WTC11 (cell line): ENCODE results near the gene PAK1. TPM values are rescaled to one million over a fixed set of nuclear protein-coding genes. Genes with fewer than 3 reads are reported as not detected.
A peak's percentile ranks its signal among the peaks of the same experiment; 100 is the strongest.

Experiments
- ATAC-seq: fragments of 200-7000 bp; cut with Tn5 transposase; 2 replicates; pipeline ENCODE4 v1.10.0; 2021; ENCODE audit warnings: mild to moderate bottlenecking, moderate library complexity
- CTCF ChIA-PET: fragments of 300-600 bp; sonication (Branson Sonifier 250); formaldehyde crosslinking; loops from one replicate; lab custom pipeline; 2021; ENCODE audit warnings: antibody characterized with exemption; lab: Charles Lee
- POLR2A ChIA-PET: fragments of 350-600 bp; sonication (Branson Sonifier 250); formaldehyde crosslinking; loops from one replicate; lab custom pipeline; 2021; ENCODE audit warnings: antibody characterized with exemption; lab: Charles Lee
- DNase-seq: peaks from one replicate; pipeline ENCODE4 v3.0.0; 2021; ENCODE audit warnings: low spot score
- H3K27ac Mint-ChIP-seq: 2 replicates; pipeline ENCODE4 v1.8.0; 2021; ENCODE audit warnings: mixed read lengths
- H3K27me3 Mint-ChIP-seq: 2 replicates; pipeline ENCODE4 v1.8.0; 2021; ENCODE audit warnings: low read depth, mild to moderate bottlenecking, moderate library complexity, mixed read lengths
- H3K36me3 Mint-ChIP-seq: 2 replicates; pipeline ENCODE4 v1.8.0; 2021; ENCODE audit warnings: mixed read lengths
- H3K4me1 Mint-ChIP-seq: 2 replicates; pipeline ENCODE4 v1.8.0; 2022; ENCODE audit warnings: mixed read lengths
- H3K4me3 Mint-ChIP-seq: 2 replicates; pipeline ENCODE4 v1.8.0; 2021; ENCODE audit warnings: mild to moderate bottlenecking, moderate library complexity, mixed read lengths
- H3K9me3 Mint-ChIP-seq: 2 replicates; pipeline ENCODE4 v1.8.0; 2021; ENCODE audit warnings: mixed read lengths
- ATF1 ChIP-seq: sonication (generic); formaldehyde crosslinking; IDR thresholded peaks from 2 replicates; pipeline ENCODE4 v1.8.1; 2023; ENCODE audit warnings: mild to moderate bottlenecking, moderate library complexity, missing genetic modification reagents
- ATF2 ChIP-seq: sonication (generic); formaldehyde crosslinking; IDR thresholded peaks from 2 replicates; pipeline ENCODE4 v1.8.1; 2022; ENCODE audit warnings: low read depth, missing genetic modification reagents, borderline replicate concordance
- CREB1 ChIP-seq: sonication (generic); formaldehyde crosslinking; IDR thresholded peaks from 2 replicates; pipeline ENCODE4 v1.8.0; 2023; ENCODE audit warnings: mild to moderate bottlenecking, missing genetic modification reagents
- CTCF ChIP-seq: fragments of 200-600 bp; IDR thresholded peaks from 2 replicates; pipeline ENCODE4 v1.8.0; 2022; ENCODE audit warnings: antibody characterized with exemption
- ELF4 ChIP-seq: sonication (generic); formaldehyde crosslinking; IDR thresholded peaks from 2 replicates; pipeline ENCODE4 v1.8.1; 2022; ENCODE audit warnings: low read depth, mild to moderate bottlenecking, moderate library complexity, missing genetic modification reagents
- ESRRA ChIP-seq: sonication (generic); formaldehyde crosslinking; IDR thresholded peaks from 2 replicates; pipeline ENCODE4 v1.8.1; 2022; ENCODE audit warnings: mild to moderate bottlenecking, missing genetic modification reagents, borderline replicate concordance
- GRHL2 ChIP-seq: fragments of 250-450 bp; sonication (Bioruptor Pico); IDR thresholded peaks from 2 replicates; pipeline ENCODE4 v1.8.0; 2022; ENCODE audit warnings: mild to moderate bottlenecking, moderate library complexity; ENCODE audit not compliant: insufficient replicate concordance, severe bottlenecking
- KAT7 ChIP-seq: sonication (generic); formaldehyde crosslinking; IDR thresholded peaks from 2 replicates; pipeline ENCODE4 v1.8.1; 2023; ENCODE audit warnings: missing genetic modification reagents, mild to moderate bottlenecking, borderline replicate concordance
- MYBL2 ChIP-seq: sonication (generic); formaldehyde crosslinking; IDR thresholded peaks from 2 replicates; pipeline ENCODE4 v1.8.1; 2023; ENCODE audit warnings: mild to moderate bottlenecking, moderate library complexity, missing genetic modification reagents
- SMAD4 ChIP-seq: sonication (generic); formaldehyde crosslinking; IDR thresholded peaks from 2 replicates; pipeline ENCODE4 v1.8.0; 2022; ENCODE audit warnings: mild to moderate bottlenecking, missing genetic modification reagents
- SP1 ChIP-seq: sonication (generic); formaldehyde crosslinking; conservative IDR thresholded peaks from 2 replicates; pipeline ENCODE4 v1.8.1; 2022; ENCODE audit warnings: missing genetic modification reagents
- TEAD4 ChIP-seq: sonication (generic); formaldehyde crosslinking; IDR thresholded peaks from 2 replicates; pipeline ENCODE4 v1.8.0; 2022; ENCODE audit warnings: mild to moderate bottlenecking, missing genetic modification reagents
- ZNF219 ChIP-seq: sonication (generic); formaldehyde crosslinking; IDR thresholded peaks from 2 replicates; pipeline ENCODE4 v1.8.0; 2023; ENCODE audit warnings: missing genetic modification reagents, mild to moderate bottlenecking, borderline replicate concordance
- ZNF232 ChIP-seq: sonication (generic); formaldehyde crosslinking; IDR thresholded peaks from 2 replicates; pipeline ENCODE4 v1.8.0; 2022; ENCODE audit warnings: mild to moderate bottlenecking, missing genetic modification reagents
- ZNF423 ChIP-seq: fragments of 250-450 bp; sonication (Bioruptor Pico); IDR thresholded peaks from 2 replicates; pipeline ENCODE4 v2.1.2; 2022; ENCODE audit warnings: mild to moderate bottlenecking, moderate library complexity
- ZNF512 ChIP-seq: sonication (generic); formaldehyde crosslinking; IDR thresholded peaks from 2 replicates; pipeline ENCODE4 v1.8.1; 2022; ENCODE audit warnings: missing genetic modification reagents, borderline replicate concordance
- total RNA-seq: library from RNA; stranded (reverse); gene quantifications from 3 replicates; pipeline ENCODE4 v1.2.3, GENCODE V29; 2021
- TF ChIP-seq, protein P1 (sequence below): fragments of 250-450 bp; sonication (Bioruptor Pico); IDR thresholded peaks from 2 replicates; pipeline ENCODE4 v1.9.0; 2021; ENCODE audit warnings: mild to moderate bottlenecking
- TF ChIP-seq, protein P2 (sequence below): sonication (generic); formaldehyde crosslinking; IDR thresholded peaks from 2 replicates; pipeline ENCODE4 v1.8.0; 2023; ENCODE audit warnings: missing genetic modification reagents
- TF ChIP-seq, protein P3 (sequence below): sonication (generic); formaldehyde crosslinking; IDR thresholded peaks from 2 replicates; pipeline ENCODE4 v1.8.1; 2023; ENCODE audit warnings: mild to moderate bottlenecking, missing genetic modification reagents

PAK1 gene
- total RNA-seq, 1 experiment from 2014 or later, result 160 TPM

DNA sequence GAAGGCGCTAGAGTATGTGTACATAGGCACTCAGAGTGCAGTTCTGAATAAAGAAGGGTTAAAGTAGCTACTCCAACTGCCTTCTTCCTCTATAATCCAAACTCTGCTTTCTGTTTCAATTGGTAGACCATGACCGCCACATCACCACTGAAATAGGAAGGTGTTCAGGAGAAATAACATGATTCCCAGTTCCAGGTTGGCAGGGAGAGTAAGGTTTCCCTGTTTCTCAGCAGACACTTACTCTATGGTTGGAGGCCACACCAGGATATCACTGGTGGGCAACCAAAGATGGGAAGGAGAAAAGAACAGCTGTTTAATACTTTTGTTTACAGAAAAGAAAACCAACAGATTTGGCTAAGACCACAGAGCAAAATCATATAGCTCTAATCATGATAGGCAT lies 37.9 kb downstream of the PAK1 start:
- POLR2A ChIA-PET, result no interaction called here
- ATAC-seq (no peak), DNase-seq (no peak)
- no peak for TF ChIP-seq KAT7 (CRISPR knock-in tag)
- no peak for TF ChIP-seq ELF4 (CRISPR knock-in tag)
- TF ChIP-seq, protein P1, sequence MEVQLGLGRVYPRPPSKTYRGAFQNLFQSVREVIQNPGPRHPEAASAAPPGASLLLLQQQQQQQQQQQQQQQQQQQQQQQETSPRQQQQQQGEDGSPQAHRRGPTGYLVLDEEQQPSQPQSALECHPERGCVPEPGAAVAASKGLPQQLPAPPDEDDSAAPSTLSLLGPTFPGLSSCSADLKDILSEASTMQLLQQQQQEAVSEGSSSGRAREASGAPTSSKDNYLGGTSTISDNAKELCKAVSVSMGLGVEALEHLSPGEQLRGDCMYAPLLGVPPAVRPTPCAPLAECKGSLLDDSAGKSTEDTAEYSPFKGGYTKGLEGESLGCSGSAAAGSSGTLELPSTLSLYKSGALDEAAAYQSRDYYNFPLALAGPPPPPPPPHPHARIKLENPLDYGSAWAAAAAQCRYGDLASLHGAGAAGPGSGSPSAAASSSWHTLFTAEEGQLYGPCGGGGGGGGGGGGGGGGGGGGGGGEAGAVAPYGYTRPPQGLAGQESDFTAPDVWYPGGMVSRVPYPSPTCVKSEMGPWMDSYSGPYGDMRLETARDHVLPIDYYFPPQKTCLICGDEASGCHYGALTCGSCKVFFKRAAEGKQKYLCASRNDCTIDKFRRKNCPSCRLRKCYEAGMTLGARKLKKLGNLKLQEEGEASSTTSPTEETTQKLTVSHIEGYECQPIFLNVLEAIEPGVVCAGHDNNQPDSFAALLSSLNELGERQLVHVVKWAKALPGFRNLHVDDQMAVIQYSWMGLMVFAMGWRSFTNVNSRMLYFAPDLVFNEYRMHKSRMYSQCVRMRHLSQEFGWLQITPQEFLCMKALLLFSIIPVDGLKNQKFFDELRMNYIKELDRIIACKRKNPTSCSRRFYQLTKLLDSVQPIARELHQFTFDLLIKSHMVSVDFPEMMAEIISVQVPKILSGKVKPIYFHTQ (CRISPR knock-in tag), result no peak
- TF ChIP-seq ATF2 (CRISPR knock-in tag), result no peak
- no peak for TF ChIP-seq ZNF423 (CRISPR knock-in tag)
- TF ChIP-seq ATF1 (CRISPR knock-in tag), result no peak
- TF ChIP-seq, protein P2, sequence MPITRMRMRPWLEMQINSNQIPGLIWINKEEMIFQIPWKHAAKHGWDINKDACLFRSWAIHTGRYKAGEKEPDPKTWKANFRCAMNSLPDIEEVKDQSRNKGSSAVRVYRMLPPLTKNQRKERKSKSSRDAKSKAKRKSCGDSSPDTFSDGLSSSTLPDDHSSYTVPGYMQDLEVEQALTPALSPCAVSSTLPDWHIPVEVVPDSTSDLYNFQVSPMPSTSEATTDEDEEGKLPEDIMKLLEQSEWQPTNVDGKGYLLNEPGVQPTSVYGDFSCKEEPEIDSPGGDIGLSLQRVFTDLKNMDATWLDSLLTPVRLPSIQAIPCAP, result no peak
- no peak for TF ChIP-seq SP1 (CRISPR knock-in tag)
- TF ChIP-seq, protein P3, sequence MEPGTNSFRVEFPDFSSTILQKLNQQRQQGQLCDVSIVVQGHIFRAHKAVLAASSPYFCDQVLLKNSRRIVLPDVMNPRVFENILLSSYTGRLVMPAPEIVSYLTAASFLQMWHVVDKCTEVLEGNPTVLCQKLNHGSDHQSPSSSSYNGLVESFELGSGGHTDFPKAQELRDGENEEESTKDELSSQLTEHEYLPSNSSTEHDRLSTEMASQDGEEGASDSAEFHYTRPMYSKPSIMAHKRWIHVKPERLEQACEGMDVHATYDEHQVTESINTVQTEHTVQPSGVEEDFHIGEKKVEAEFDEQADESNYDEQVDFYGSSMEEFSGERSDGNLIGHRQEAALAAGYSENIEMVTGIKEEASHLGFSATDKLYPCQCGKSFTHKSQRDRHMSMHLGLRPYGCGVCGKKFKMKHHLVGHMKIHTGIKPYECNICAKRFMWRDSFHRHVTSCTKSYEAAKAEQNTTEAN (CRISPR knock-in tag), result no peak
- TF ChIP-seq MYBL2, result no peak
- TF ChIP-seq CREB1, result no peak
- no peak for TF ChIP-seq ZNF232
- H3K27ac Mint-ChIP-seq, result peak overlapping the region; percentile 87
- H3K9me3 Mint-ChIP-seq, result no peaks in the 10 kb centered on the region
- CTCF ChIA-PET, result interaction anchor here (0.5 kb wide), 1 partner anchor 63 kb away, joined by 3 read pairs; no protein-coding TSS in a partner anchor
- H3K4me1 Mint-ChIP-seq, result peaks cover 71% of the 10 kb centered on the region
- H3K4me3 Mint-ChIP-seq, result no peak overlapping the region
- H3K27me3 Mint-ChIP-seq, result no peaks in the 10 kb centered on the region
- H3K36me3 Mint-ChIP-seq, result no peaks in the 10 kb centered on the region

DNA sequence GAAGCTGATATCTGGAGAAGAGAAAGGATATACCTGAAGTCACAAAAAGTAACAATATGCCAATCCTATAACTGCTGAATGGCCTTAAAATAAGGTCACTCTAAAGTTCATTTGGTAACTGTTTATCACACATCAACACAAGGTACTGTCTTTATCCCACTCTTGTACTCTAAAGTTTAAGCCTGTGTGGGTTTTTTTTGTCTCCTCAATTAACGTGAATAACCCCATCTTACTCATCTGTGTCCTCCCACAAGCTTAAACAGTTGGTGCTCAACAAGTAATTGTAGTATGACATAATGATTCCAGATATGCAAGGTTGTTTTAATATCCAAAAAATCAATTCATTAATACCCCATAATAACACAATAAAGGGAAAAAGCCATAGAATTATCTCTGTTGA lies 42.1 kb downstream of the PAK1 start:
- Mint-ChIP-seq H3K36me3 (no peaks in the 10 kb centered on the region), H3K4me1 (peaks cover 68% of the 10 kb centered on the region), H3K27ac (no peak overlapping the region), H3K9me3 (no peaks in the 10 kb centered on the region), H3K27me3 (no peaks in the 10 kb centered on the region), H3K4me3 (no peak overlapping the region)
- ChIA-PET CTCF (interaction anchor here (0.9 kb wide), 1 partner anchor 20 kb away, joined by 3 read pairs; no protein-coding TSS in a partner anchor), POLR2A (no interaction called here)
- no peak for ATAC-seq
- DNase-seq, result no peak
- TF ChIP-seq TEAD4 (CRISPR knock-in tag), result no peak
- TF ChIP-seq GRHL2 (CRISPR knock-in tag), result no peak
- TF ChIP-seq ZNF512 (CRISPR knock-in tag), result no peak
- TF ChIP-seq CTCF, result no peak
- TF ChIP-seq ZNF219 (CRISPR knock-in tag), result no peak
- no peak for TF ChIP-seq SMAD4
- no peak for TF ChIP-seq ESRRA (CRISPR knock-in tag)
